PC-3 (cell line): ENCODE data around the gene PFN3. TPM values are rescaled to one million over a fixed set of nuclear protein-coding genes. Genes with fewer than 3 reads are reported as not detected.
"Not testable (repeated sequence)": the region's sequence is repeated elsewhere in the genome, so short reads cannot be mapped to it uniquely, and the experiment has no call there.

Source experiments
- ATAC-seq: fragments of 200-7000 bp; cut with Tn5 transposase; 2 replicates; pipeline ENCODE4 v1.9.1; 2020; ENCODE audit warnings: mild to moderate bottlenecking, moderate library complexity
- BruUV-seq: library from RNA; stranded (reverse); fragments of 400-500 nt; replicated peaks from 2 replicates; lab custom pipeline; 2021; lab: Mats Ljungman, UMichigan
- CTCF ChIA-PET: fragments of 300-600 bp; sonication (Branson Sonifier 250); formaldehyde crosslinking; loops from one replicate; lab custom pipeline; 2022; ENCODE audit warnings: antibody characterized with exemption; lab: Charles Lee
- POLR2A ChIA-PET: fragments of 300-600 bp; sonication (Branson Sonifier 250); formaldehyde crosslinking; loops from one replicate; lab custom pipeline; 2022; ENCODE audit warnings: antibody characterized with exemption; ENCODE audit not compliant: unreplicated experiment; lab: Charles Lee
- DNase-seq: peaks from one replicate; pipeline ENCODE4 v3.0.0-alpha.2; 2015
- H2AFZ ChIP-seq: fragments of 300-600 bp; sonication (generic); 2 replicates; pipeline ENCODE4 v1.6.0; 2016; ENCODE audit warnings: antibody characterized with exemption, low read length
- H3F3A ChIP-seq: fragments of 300-600 bp; sonication (generic); one replicate; pipeline ENCODE4 v1.6.0; 2017; ENCODE audit warnings: antibody characterized with exemption, low read length, control low read depth, mild to moderate bottlenecking; ENCODE audit not compliant: unreplicated experiment
- H3K27ac ChIP-seq: fragments of 300-600 bp; sonication (generic); 2 replicates; pipeline ENCODE4 v1.5.1; 2016; ENCODE audit warnings: mild to moderate bottlenecking, low read length
- H3K27me3 ChIP-seq: fragments of 300-600 bp; sonication (generic); 2 replicates; pipeline ENCODE4 v1.6.1; 2016; ENCODE audit warnings: low read length, mixed read lengths
- H3K36me3 ChIP-seq: fragments of 300-600 bp; sonication (generic); 2 replicates; pipeline ENCODE4 v1.6.1; 2016; ENCODE audit warnings: low read depth, mixed run types, low read length, mixed read lengths
- H3K4me1 ChIP-seq: fragments of 300-600 bp; sonication (generic); 2 replicates; pipeline ENCODE4 v1.5.1; 2016; ENCODE audit warnings: low read length; ENCODE audit not compliant: insufficient read depth
- H3K4me2 ChIP-seq: fragments of 300-600 bp; sonication (generic); 2 replicates; pipeline ENCODE4 v1.6.0; 2016; ENCODE audit warnings: low read length
- H3K4me3 ChIP-seq: fragments of 300-600 bp; sonication (generic); 2 replicates; pipeline ENCODE4 v1.5.1; 2016; ENCODE audit warnings: mild to moderate bottlenecking, low read length, mixed read lengths
- H3K79me2 ChIP-seq: fragments of 300-600 bp; sonication (generic); 2 replicates; pipeline ENCODE4 v1.6.1; 2017; ENCODE audit warnings: low read length, mixed read lengths
- H3K9ac ChIP-seq: fragments of 300-600 bp; sonication (generic); 2 replicates; pipeline ENCODE4 v1.6.0; 2016; ENCODE audit warnings: mild to moderate bottlenecking, low read length
- H3K9me2 ChIP-seq: fragments of 300-600 bp; sonication (generic); replicated peaks from 2 replicates; pipeline ENCODE4 v1.6.1; 2016; ENCODE audit warnings: mixed run types, low read length, mixed read lengths
- H3K9me3 ChIP-seq: fragments of 300-600 bp; sonication (generic); 2 replicates; pipeline ENCODE4 v1.6.1; 2016; ENCODE audit warnings: low read length, mixed read lengths
- H4K20me1 ChIP-seq: fragments of 300-600 bp; sonication (generic); 2 replicates; pipeline ENCODE4 v1.6.1; 2016; ENCODE audit warnings: low read length, mixed read lengths
- EZH2 ChIP-seq: fragments of 300-600 bp; sonication (generic); IDR thresholded peaks from one replicate; pipeline ENCODE4 v1.6.1; 2017; ENCODE audit warnings: antibody characterized with exemption, mild to moderate bottlenecking, low read length; ENCODE audit not compliant: unreplicated experiment
- EZH2phosphoT487 ChIP-seq: fragments of 300-600 bp; sonication (generic); IDR thresholded peaks from 2 replicates; pipeline ENCODE4 v1.6.1; 2018; ENCODE audit warnings: mild to moderate bottlenecking, antibody characterized with exemption, low read length, borderline replicate concordance
- intact Hi-C: fragments of 100-400 bp; cut with micrococcal nuclease; formaldehyde crosslinking; loops from 2 replicates; pipeline ENCODE4 v1.9.0; 2023
- total RNA-seq: library from RNA; depleted of rRNA; stranded (reverse); fragments of >200 nt; gene quantifications from 2 replicates; pipeline ENCODE4 v1.2.3, GENCODE V29; 2014
- TF ChIP-seq, protein P1 (sequence below): fragments of 300-600 bp; sonication (generic); conservative IDR thresholded peaks from 2 replicates; pipeline ENCODE4 v1.5.1; 2017; ENCODE audit warnings: antibody characterized with exemption, low read depth, mild to moderate bottlenecking, low read length

PFN3 gene
- total RNA-seq, 1 experiment from 2014 or later, result not detected

DNA sequence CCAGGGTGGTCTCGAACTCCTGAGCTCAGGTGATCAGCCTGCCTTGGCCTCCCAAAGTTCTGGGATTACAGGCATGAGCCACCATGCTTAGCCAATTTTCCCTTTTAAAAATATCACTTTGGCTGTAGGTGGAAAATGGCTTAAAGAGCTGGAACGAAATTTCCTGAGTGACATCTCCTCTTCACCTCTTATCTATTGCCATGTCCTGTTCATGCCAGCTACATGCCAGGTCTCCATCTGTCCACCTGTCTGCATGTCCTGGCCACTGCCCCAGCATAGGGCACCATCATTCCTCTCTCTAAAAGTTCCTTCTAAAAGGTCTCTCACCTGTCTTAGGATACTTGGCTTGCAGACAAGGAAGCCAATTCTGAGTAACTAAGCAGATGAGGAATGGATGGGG is 23.2 kb upstream of the PFN3 start:
- H3K27ac ChIP-seq, result no peak overlapping the region

DNA sequence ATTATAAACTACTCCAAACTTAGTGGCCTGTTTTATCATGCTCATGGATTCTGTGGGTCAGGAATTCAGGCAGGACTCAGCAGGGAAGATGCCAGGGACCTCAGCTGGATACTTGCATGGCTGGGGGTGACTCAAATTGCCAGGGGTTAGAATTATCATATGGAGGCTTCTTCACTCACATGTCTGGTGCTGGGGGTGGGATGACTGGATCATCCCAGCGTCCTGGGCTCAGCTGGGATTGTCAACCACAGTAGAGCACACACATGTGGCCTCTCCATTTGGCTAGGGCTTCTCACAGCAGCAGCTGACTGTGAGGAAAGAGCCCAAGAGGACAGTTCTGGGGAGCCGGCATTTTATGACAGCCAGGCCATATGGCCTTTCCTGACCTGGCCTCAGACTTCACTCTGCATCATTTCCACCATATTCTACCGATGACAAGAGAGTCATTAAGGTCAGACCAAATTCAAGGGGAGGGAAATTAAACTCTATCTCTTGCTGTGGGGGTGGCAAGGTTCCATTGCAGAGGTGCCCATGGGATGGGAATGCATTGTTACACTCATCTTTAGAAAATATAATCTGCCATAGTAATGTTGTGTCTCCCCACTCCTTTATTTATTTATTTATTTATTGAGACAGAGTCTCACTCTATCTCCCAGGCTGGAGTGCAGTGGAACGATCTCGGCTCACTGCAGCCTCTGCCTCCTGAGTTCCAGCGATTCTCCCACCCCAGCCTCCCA is 20.8 kb upstream of the PFN3 start:
- no peaks in the 10 kb centered on the region for H3K9me3 ChIP-seq
- CTCF ChIA-PET, result no interaction called here
- TF ChIP-seq EZH2phosphoT487, result no peak
- TF ChIP-seq, protein P1, sequence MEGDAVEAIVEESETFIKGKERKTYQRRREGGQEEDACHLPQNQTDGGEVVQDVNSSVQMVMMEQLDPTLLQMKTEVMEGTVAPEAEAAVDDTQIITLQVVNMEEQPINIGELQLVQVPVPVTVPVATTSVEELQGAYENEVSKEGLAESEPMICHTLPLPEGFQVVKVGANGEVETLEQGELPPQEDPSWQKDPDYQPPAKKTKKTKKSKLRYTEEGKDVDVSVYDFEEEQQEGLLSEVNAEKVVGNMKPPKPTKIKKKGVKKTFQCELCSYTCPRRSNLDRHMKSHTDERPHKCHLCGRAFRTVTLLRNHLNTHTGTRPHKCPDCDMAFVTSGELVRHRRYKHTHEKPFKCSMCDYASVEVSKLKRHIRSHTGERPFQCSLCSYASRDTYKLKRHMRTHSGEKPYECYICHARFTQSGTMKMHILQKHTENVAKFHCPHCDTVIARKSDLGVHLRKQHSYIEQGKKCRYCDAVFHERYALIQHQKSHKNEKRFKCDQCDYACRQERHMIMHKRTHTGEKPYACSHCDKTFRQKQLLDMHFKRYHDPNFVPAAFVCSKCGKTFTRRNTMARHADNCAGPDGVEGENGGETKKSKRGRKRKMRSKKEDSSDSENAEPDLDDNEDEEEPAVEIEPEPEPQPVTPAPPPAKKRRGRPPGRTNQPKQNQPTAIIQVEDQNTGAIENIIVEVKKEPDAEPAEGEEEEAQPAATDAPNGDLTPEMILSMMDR, result no peak
- no peak for TF ChIP-seq EZH2
- H3K4me3 ChIP-seq, result no peak overlapping the region
- no peaks in the 10 kb centered on the region for H3K79me2 ChIP-seq
- H3K9ac ChIP-seq, result no peak overlapping the region
- BruUV-seq, result no TSS peak
- H3K9me2 ChIP-seq, result no peaks in the 10 kb centered on the region
- POLR2A ChIA-PET, result no interaction called here
- H3F3A ChIP-seq, result no peaks in the 10 kb centered on the region
- no peaks in the 10 kb centered on the region for H3K36me3 ChIP-seq
- no peak overlapping the region for H3K4me2 ChIP-seq
- ATAC-seq (no peak), DNase-seq (no peak)
- no peaks in the 10 kb centered on the region for H4K20me1 ChIP-seq
- H3K27me3 ChIP-seq, result no peaks in the 10 kb centered on the region
- intact Hi-C loops, result no loop called here
- H3K4me1 ChIP-seq, result peaks cover 7% of the 10 kb centered on the region
- H2AFZ ChIP-seq, result no peak overlapping the region
- H3K27ac ChIP-seq, result no peak overlapping the region

More for the DNA sequence above, 23.2 kb upstream of the PFN3 start:
- intact Hi-C loops, result no loop called here
- H2AFZ ChIP-seq, result no peak overlapping the region
- H3K4me3 ChIP-seq, result no peak overlapping the region
- TF ChIP-seq EZH2 (no peak), EZH2phosphoT487 (no peak)
- TF ChIP-seq, protein P1, result no peak
- peaks cover 19% of the 10 kb centered on the region for H3K4me1 ChIP-seq
- no peak overlapping the region for H3K4me2 ChIP-seq
- H3K9me3 ChIP-seq, result no peaks in the 10 kb centered on the region
- BruUV-seq, result no TSS peak
- no peaks in the 10 kb centered on the region for H3F3A ChIP-seq
- H4K20me1 ChIP-seq, result 0 out of 2 replicates have a peak, but pooled peaks cover 5% of the 10 kb centered on the region
- H3K9ac ChIP-seq, result no peak overlapping the region
- H3K36me3 ChIP-seq, result no peaks in the 10 kb centered on the region
- DNase-seq, result no peak
- peaks cover 20% of the 10 kb centered on the region for H3K79me2 ChIP-seq
- ChIA-PET POLR2A (no interaction called here), CTCF (interaction anchor here (0.6 kb wide), 1 partner anchor 18 kb away, joined by 3 read pairs; no protein-coding TSS in a partner anchor)
- no peaks in the 10 kb centered on the region for H3K27me3 ChIP-seq
- H3K9me2 ChIP-seq, result no peaks in the 10 kb centered on the region
- ATAC-seq, result no peak

DNA sequence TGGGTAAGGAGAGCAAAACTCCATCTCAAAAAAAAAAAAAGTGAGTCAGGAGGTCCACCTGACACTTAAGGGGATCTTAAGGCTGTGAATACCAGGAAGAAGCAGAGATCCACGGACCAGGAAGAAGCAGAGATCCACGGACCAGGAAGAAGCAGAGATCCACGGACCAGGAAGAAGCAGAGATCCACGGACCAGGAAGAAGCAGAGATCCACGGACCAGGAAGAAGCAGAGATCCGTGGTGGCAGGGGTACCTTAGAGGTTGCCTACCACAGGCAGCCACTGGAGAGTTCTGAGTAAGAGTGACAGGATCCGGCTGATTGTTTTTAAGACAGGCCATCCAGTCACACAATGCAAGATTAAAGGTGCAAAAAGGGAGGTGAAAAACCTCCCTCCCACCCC is 20.0 kb upstream of the PFN3 start:
- H3K27me3 ChIP-seq, H3K9me2 ChIP-seq, H3K36me3 ChIP-seq, H3K27ac ChIP-seq, H3K9ac ChIP-seq, intact Hi-C loops, H3K4me1 ChIP-seq, DNase-seq, ATAC-seq, H3K4me3 ChIP-seq, H2AFZ ChIP-seq, BruUV-seq, H3K9me3 ChIP-seq, POLR2A ChIA-PET, H3K4me2 ChIP-seq, H4K20me1 ChIP-seq, CTCF ChIA-PET, H3F3A ChIP-seq, H3K79me2 ChIP-seq: not testable (repeated sequence)
